Neural cell (in vitro differentiated cells): ENCODE measurements around the gene HOXA5.

Source experiments
- EP300 ChIP-seq: fragments of 450-650 bp; conservative IDR thresholded peaks from 2 replicates; pipeline ENCODE4 v1.6.1; 2014; ENCODE audit warnings: antibody characterized with exemption, mild to moderate bottlenecking, moderate library complexity; ENCODE audit not compliant: poor library complexity, severe bottlenecking
- EZH2 ChIP-seq: fragments of 200-600, 300-800 bp; shearing (Covaris generic), sonication (generic); IDR thresholded peaks from 2 replicates; pipeline ENCODE4 v1.6.1; 2014; ENCODE audit warnings: antibody characterized with exemption, low read length, borderline replicate concordance, mild to moderate bottlenecking; ENCODE audit not compliant: insufficient read depth, poor library complexity, severe bottlenecking
- MXI1 ChIP-seq: fragments of 450-650 bp; conservative IDR thresholded peaks from 2 replicates; pipeline ENCODE4 v1.6.1; 2014; ENCODE audit warnings: antibody characterized with exemption, mild to moderate bottlenecking; ENCODE audit not compliant: poor library complexity, severe bottlenecking
- POLR2AphosphoS5 ChIP-seq: IDR thresholded peaks from 2 replicates; pipeline ENCODE4 v1.6.1; 2012
- REST ChIP-seq: IDR thresholded peaks from 2 replicates; pipeline ENCODE4 v1.6.1; 2012; ENCODE audit warnings: borderline replicate concordance
- SMC3 ChIP-seq: fragments of 450-650 bp; conservative IDR thresholded peaks from 2 replicates; pipeline ENCODE4 v1.6.1; 2014; ENCODE audit warnings: antibody characterized with exemption, mild to moderate bottlenecking, moderate library complexity; ENCODE audit not compliant: poor library complexity
- TF ChIP-seq, protein P1 (sequence below): fragments of 450-650 bp; IDR thresholded peaks from 2 replicates; pipeline ENCODE4 v1.5.1; 2014; ENCODE audit warnings: antibody characterized with exemption, mild to moderate bottlenecking, moderate library complexity; ENCODE audit not compliant: poor library complexity, severe bottlenecking

DNA sequence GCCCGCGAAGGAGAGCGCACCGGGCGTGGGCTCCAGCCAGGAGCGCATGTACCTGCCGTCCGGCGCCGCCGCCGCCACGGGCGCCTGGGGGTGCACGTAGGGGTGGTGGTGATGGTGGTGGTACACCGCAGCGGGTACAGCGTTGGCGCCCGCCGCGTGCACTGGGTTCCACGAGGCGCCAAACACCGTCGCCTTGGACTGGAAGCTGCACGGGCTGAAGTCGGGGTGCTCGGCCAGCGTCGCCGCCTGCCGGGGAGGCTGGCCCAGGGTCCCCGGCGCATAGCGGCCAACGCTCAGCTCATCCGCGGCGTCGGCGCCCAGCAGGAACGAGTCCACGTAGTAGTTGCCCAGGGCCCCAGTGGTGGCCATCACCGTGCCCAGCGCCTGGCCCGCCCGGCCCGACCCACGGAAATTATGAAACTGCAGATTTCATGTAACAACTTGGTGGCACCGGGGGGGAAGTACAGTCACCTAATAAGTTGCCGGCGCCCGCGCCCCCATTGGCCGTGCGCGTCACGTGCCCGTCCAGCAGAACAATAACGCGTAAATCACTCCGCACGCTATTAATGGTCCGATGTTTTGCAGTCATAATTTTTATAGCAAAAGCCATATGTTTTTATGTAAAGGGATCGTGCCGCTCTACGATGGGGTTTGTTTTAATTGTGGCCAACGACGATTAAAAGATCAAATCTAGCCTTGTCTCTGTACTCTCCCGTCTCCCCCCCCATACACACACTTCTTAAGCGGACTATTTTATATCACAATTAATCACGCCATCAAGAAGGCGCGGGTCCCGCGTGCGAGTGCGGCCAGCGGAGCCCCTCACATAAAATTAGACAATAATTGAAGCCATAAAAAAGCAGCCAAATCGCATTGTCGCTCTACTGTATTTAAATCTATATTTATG lies 21.9 kb upstream of the HOXA5 start, which contains the start of gene HOXA9:
- TF ChIP-seq EZH2 (peak; percentile 92), REST (no peak), POLR2AphosphoS5 (no peak), SMC3 (no peak), EP300 (no peak), MXI1 (no peak)
- TF ChIP-seq, protein P1, sequence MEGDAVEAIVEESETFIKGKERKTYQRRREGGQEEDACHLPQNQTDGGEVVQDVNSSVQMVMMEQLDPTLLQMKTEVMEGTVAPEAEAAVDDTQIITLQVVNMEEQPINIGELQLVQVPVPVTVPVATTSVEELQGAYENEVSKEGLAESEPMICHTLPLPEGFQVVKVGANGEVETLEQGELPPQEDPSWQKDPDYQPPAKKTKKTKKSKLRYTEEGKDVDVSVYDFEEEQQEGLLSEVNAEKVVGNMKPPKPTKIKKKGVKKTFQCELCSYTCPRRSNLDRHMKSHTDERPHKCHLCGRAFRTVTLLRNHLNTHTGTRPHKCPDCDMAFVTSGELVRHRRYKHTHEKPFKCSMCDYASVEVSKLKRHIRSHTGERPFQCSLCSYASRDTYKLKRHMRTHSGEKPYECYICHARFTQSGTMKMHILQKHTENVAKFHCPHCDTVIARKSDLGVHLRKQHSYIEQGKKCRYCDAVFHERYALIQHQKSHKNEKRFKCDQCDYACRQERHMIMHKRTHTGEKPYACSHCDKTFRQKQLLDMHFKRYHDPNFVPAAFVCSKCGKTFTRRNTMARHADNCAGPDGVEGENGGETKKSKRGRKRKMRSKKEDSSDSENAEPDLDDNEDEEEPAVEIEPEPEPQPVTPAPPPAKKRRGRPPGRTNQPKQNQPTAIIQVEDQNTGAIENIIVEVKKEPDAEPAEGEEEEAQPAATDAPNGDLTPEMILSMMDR, result no peak
